DOHH2 (cell line): ENCODE results near the gene SYCP2.

Experiments used
- EZH2phosphoT487 ChIP-seq: fragments of 200-600 bp; sonication (generic); IDR thresholded peaks from 2 replicates; pipeline ENCODE4 v1.6.1; 2017; ENCODE audit warnings: borderline replicate concordance, mild to moderate bottlenecking, antibody characterized with exemption, low read length, moderate library complexity, mixed read lengths
- TF ChIP-seq, protein P1 (sequence below): fragments of 200-600 bp; sonication (generic); IDR thresholded peaks from one replicate; pipeline ENCODE4 v1.5.1; 2014; ENCODE audit warnings: antibody characterized with exemption, mild to moderate bottlenecking, low read depth, low read length; ENCODE audit not compliant: poor library complexity, severe bottlenecking

DNA sequence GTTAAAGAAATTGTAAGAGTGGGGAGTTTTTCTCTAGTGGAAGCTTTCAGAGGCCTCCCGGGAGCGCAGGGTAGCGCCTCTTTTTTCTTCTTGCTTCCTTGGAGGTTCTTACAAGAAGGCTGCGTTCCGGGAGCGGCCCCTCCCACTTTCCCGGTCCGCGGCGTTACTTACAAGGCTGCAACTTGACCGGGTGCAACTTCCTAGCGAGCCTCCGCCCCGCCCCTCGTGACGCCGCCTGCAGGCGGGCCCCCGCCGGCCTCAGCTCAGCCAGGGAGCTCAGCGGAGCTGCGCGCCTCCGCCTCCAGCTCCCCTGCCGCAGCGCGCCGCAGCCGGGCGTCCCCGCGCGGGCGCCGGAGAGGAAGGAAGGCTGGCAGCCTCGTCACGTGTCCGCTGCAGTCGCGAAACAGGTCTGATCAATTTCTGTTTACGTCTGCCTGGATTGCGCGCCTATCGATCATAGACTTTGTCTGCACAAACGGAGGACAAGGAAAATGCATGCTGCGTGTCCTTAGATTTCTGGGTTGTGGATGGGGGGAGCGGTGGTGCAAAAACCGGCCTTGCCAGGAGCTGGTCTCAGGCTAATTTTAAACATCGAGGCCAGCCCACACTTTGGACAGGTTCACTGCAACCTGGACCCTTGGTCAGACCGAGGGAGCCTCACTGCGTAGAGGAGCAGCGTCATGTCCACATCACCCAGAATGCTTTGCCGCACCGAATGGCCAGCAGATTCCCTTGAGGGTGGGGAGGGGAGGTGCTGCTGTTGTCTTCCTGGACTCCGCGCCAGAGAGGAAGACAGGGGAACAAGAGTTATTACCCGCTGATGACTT lies 6.9 kb upstream of the SYCP2 start, which contains the start of the genes FAM217B and PPP1R3D:
- TF ChIP-seq, protein P1, sequence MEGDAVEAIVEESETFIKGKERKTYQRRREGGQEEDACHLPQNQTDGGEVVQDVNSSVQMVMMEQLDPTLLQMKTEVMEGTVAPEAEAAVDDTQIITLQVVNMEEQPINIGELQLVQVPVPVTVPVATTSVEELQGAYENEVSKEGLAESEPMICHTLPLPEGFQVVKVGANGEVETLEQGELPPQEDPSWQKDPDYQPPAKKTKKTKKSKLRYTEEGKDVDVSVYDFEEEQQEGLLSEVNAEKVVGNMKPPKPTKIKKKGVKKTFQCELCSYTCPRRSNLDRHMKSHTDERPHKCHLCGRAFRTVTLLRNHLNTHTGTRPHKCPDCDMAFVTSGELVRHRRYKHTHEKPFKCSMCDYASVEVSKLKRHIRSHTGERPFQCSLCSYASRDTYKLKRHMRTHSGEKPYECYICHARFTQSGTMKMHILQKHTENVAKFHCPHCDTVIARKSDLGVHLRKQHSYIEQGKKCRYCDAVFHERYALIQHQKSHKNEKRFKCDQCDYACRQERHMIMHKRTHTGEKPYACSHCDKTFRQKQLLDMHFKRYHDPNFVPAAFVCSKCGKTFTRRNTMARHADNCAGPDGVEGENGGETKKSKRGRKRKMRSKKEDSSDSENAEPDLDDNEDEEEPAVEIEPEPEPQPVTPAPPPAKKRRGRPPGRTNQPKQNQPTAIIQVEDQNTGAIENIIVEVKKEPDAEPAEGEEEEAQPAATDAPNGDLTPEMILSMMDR = peak; percentile 11
- no peak for TF ChIP-seq EZH2phosphoT487
